ENCODE measurements around the gene CARM1.
"Not testable (repeated sequence)": the region's sequence is repeated elsewhere in the genome, so short reads cannot be mapped to it uniquely, and the experiment has no call there.

CARM1 gene

GRCh38 chr19:10848230-10848856, 23.0 kb upstream of the CARM1 start, which contains the start of gene C19orf38:
Gene C19orf38, plus strand, starts transcription at chr19:10848415. Its CDS starts 94 bp downstream, at chr19:10848509.
- no peak for DNase-seq

GRCh38 chr19:10850631-10851030, 20.7 kb upstream of the CARM1 start:
- DNase-seq = no peak

- no peak for DNase-seq
Measured at GRCh38 chr19:10852098-10852800, 19.1 kb upstream of the CARM1 start.

- no peak for DNase-seq
Measured at GRCh38 chr19:10852941-10853340, 18.4 kb upstream of the CARM1 start.

GRCh38 chr19:10854350-10855089, 16.8 kb upstream of the CARM1 start:
- DNase-seq = no peak

- no peak for DNase-seq
Measured at GRCh38 chr19:10855879-10856522, 15.4 kb upstream of the CARM1 start.

GRCh38 chr19:10856899-10857298, 14.5 kb upstream of the CARM1 start:
- DNase-seq = not testable (repeated sequence)

- DNase-seq = no peak
Measured at GRCh38 chr19:10858204-10858828, 13.0 kb upstream of the CARM1 start.

- DNase-seq = no peak
Measured at GRCh38 chr19:10861103-10861651, 10.2 kb upstream of the CARM1 start.

- no peak for DNase-seq
Measured at GRCh38 chr19:10862561-10863106, 8.7 kb upstream of the CARM1 start.

- DNase-seq = no peak
Measured at GRCh38 chr19:10863107-10863717, 8.1 kb upstream of the CARM1 start.

GRCh38 chr19:10864538-10864899, 6.8 kb upstream of the CARM1 start:
- DNase-seq = peak; percentile 81

- no peak for DNase-seq
Measured at GRCh38 chr19:10866495-10866894, 4.9 kb upstream of the CARM1 start.

GRCh38 chr19:10868872-10869547, 2.3 kb upstream of the CARM1 start:
- no peak for DNase-seq

- DNase-seq = not testable (repeated sequence)
Measured at GRCh38 chr19:10869872-10870311, 1.5 kb upstream of the CARM1 start.

GRCh38 chr19:10870501-10870954, 825 bp upstream of the CARM1 start:
- peak; percentile 89 for DNase-seq

- DNase-seq = no peak
Measured at GRCh38 chr19:10871711-10872545, 575 bp downstream of the CARM1 start.

- DNase-seq = no peak
Measured at GRCh38 chr19:10872546-10873107, 1.3 kb downstream of the CARM1 start.

GRCh38 chr19:10874024-10874423, 2.7 kb downstream of the CARM1 start:
- DNase-seq = no peak

Measured in DMS79 treated with DMSO at 0.1 percent for 48 hours (cell line).